Right lobe of liver (tissue), 6 donors: Measurements from ENCODE around the gene DUSP6. TPM values are rescaled to one million over a fixed set of nuclear protein-coding genes. Genes with fewer than 3 reads are reported as not detected.

ENCODE experiments used
- ATAC-seq, 4 donors: fragments of 200-7000 bp; cut with Tn5 transposase; one replicate each; pipeline ENCODE4 v1.9.1; 2020; ENCODE audit warnings: mild to moderate bottlenecking in 4 of 4, moderate library complexity in 4 of 4
- DNase-seq, 3 donors: peaks; one replicate each; pipeline ENCODE4 v3.0.0-alpha.2; 2020
- H3K27ac ChIP-seq, 3 donors: fragments of 200-600 bp; one replicate each; pipeline ENCODE4 v1.8.0; 2022
- H3K27me3 ChIP-seq, 2 donors: fragments of 200-600 bp; one replicate each; pipeline ENCODE4 v1.8.0; 2022
- H3K36me3 ChIP-seq, 4 donors: fragments of 200-600 bp; sonication (generic) in 1 of 4; one replicate each; pipeline versions ENCODE4 v1.5.1 to v1.8.0; 2017 to 2022; ENCODE audit warnings: control low read depth in 1 of 4
- H3K4me1 ChIP-seq, 4 donors: fragments of 200-600 bp; sonication (generic) in 1 of 4; one replicate each; pipeline versions ENCODE4 v1.5.1 to v1.8.0; 2017 to 2022; ENCODE audit warnings: control low read depth in 1 of 4
- H3K4me3 ChIP-seq, 3 donors: fragments of 200-600 bp; one replicate each; pipeline ENCODE4 v1.8.0; 2022
- H3K9me3 ChIP-seq, 4 donors: fragments of 200-600 bp; sonication (generic) in 1 of 4; one replicate each; pipeline versions ENCODE4 v1.5.1 to v1.8.0; 2017 to 2022; ENCODE audit warnings: control low read depth in 1 of 4
- CTCF ChIP-seq, 4 donors: fragments of 200-600 bp in 3 of 4; fragments of 450-650 bp in 1 of 4; IDR thresholded peaks; one replicate each; pipeline versions ENCODE4 v1.5.1 to v1.8.0; 2016 to 2022; ENCODE audit warnings: antibody characterized with exemption in 4 of 4, mild to moderate bottlenecking in 2 of 4
- POLR2A ChIP-seq: fragments of 450-650 bp; IDR thresholded peaks from one replicate; pipeline ENCODE4 v1.6.1; 2017; ENCODE audit warnings: antibody characterized with exemption, mild to moderate bottlenecking
- WGBS: methylation state at CpG from one replicate; pipeline ENCODE4 v1.1.6; 2018; ENCODE audit warnings: low coverage, low lambda C conversion rate; ENCODE audit not compliant: insufficient coverage; ENCODE audit errors: missing lambda C conversion rate; 5-methylcytosine and 5-hydroxymethylcytosine counted together
- intact Hi-C, 2 donors: fragments of 100-400 bp; cut with DNase I; formaldehyde crosslinking; loops; one replicate each; pipeline versions ENCODE4 v1.11.2 to v1.14.1; 2022
- total RNA-seq, 6 experiments: library from RNA; depleted of rRNA in 2 of 6; stranded (reverse); fragments of >200 nt in 2 of 6; fragmentation: NEBNext Ultra II Directional in 3 of 6; extraction: Animal tissue kit (Norgen Biotek cat#: 25700) in 3 of 6; gene quantifications; one replicate each; pipeline versions ENCODE4 v1.1.0 to v1.2.4, GENCODE V29; 2016 to 2023
- donor health status: DM: no; HTN: yes; CAD: no.
- donor health status: DM: no; HTN: no; CAD: no.
- donor health status: DM: no; HTN: no; CAD: no.
- donor health status: DM: no; HTN: yes; CAD: no.
- donor health status: DM: no; HTN: yes; CAD: no.

DUSP6 gene
- total RNA-seq, 6 experiments from 2014 or later = 24.3 to 139 (median 50.4) TPM

GRCh38 chr12:89348894-89349699, 3.2 kb downstream of the DUSP6 start:
- H3K4me3 ChIP-seq = peak overlapping the region; percentile 87 to 88 (median 88)
- peaks cover 0 to 53% (median 22%) of the 10 kb centered on the region in 4 donors for H3K4me1 ChIP-seq
- intact Hi-C loops = no loop called here
- DNase-seq (no peak), ATAC-seq (no peak)
- no peaks in the 10 kb centered on the region for H3K9me3 ChIP-seq
- TF ChIP-seq POLR2A = peak; percentile 37
- no peak for TF ChIP-seq CTCF (IDR thresholded peaks at IDR 0.05)
- no peaks in the 10 kb centered on the region for H3K27me3 ChIP-seq
- 9% methylated on average over 7 of the region's 10 CpGs for WGBS
- H3K36me3 ChIP-seq = peaks cover 0 to 12% (median 0%) of the 10 kb centered on the region in 4 donors
- H3K27ac ChIP-seq = peak overlapping the region; percentile 95 to 99 (median 98)

GRCh38 chr12:89347325-89347829, 4.9 kb downstream of the DUSP6 start:
- 62% methylated on average over 3 of the region's 3 CpGs for WGBS
- Histone ChIP-seq H3K36me3 (peaks cover 0 to 12% (median 0%) of the 10 kb centered on the region in 4 donors), H3K27ac (peak overlapping the region; percentile 65 to 90 (median 67)), H3K27me3 (no peaks in the 10 kb centered on the region), H3K4me1 (peaks cover 0 to 58% (median 22%) of the 10 kb centered on the region in 4 donors), H3K9me3 (no peaks in the 10 kb centered on the region), H3K4me3 (no peak overlapping the region)
- no peak for DNase-seq
- intact Hi-C loops = no loop called here
- no peak for ATAC-seq
- TF ChIP-seq CTCF (IDR thresholded peaks at IDR 0.05) (no peak), POLR2A (peak; percentile 82)

GRCh38 chr12:89346741-89347324, 5.5 kb downstream of the DUSP6 start:
- Histone ChIP-seq H3K4me1 (peaks cover 0 to 61% (median 22%) of the 10 kb centered on the region in 4 donors), H3K4me3 (no peak overlapping the region), H3K27ac (peak overlapping the region; percentile 65 to 90 (median 67)), H3K27me3 (no peaks in the 10 kb centered on the region), H3K9me3 (no peaks in the 10 kb centered on the region), H3K36me3 (peaks cover 0 to 12% (median 0%) of the 10 kb centered on the region in 4 donors)
- ATAC-seq = peak; percentile 3 to 21 (median 8)
- DNase-seq = peak in 1 of 3 donors; percentile 67
- 7% methylated on average over 8 of the region's 8 CpGs for WGBS
- intact Hi-C loops = no loop called here
- TF ChIP-seq CTCF (IDR thresholded peaks at IDR 0.05) = no peak
- peak; percentile 8 for TF ChIP-seq POLR2A

- 26% methylated on average over 9 of the region's 10 CpGs for WGBS
- no peak overlapping the region for H3K4me3 ChIP-seq
- intact Hi-C loops = no loop called here
- ATAC-seq = peak; percentile 8 to 46 (median 14)
- peak overlapping the region; percentile 65 to 90 (median 67) for H3K27ac ChIP-seq
- peaks cover 0 to 12% (median 0%) of the 10 kb centered on the region in 4 donors for H3K36me3 ChIP-seq
- H3K27me3 ChIP-seq = no peaks in the 10 kb centered on the region
- H3K9me3 ChIP-seq = no peaks in the 10 kb centered on the region
- DNase-seq = peak; percentile 60 to 67 (median 62)
- TF ChIP-seq POLR2A (peak; percentile 30), CTCF (IDR thresholded peaks at IDR 0.05) (no peak)
- H3K4me1 ChIP-seq = peaks cover 0 to 61% (median 22%) of the 10 kb centered on the region in 4 donors
Measured at GRCh38 chr12:89345830-89346740, 6.2 kb downstream of the DUSP6 start.
